ENCODE data around the gene B4GALNT4.

DNA sequence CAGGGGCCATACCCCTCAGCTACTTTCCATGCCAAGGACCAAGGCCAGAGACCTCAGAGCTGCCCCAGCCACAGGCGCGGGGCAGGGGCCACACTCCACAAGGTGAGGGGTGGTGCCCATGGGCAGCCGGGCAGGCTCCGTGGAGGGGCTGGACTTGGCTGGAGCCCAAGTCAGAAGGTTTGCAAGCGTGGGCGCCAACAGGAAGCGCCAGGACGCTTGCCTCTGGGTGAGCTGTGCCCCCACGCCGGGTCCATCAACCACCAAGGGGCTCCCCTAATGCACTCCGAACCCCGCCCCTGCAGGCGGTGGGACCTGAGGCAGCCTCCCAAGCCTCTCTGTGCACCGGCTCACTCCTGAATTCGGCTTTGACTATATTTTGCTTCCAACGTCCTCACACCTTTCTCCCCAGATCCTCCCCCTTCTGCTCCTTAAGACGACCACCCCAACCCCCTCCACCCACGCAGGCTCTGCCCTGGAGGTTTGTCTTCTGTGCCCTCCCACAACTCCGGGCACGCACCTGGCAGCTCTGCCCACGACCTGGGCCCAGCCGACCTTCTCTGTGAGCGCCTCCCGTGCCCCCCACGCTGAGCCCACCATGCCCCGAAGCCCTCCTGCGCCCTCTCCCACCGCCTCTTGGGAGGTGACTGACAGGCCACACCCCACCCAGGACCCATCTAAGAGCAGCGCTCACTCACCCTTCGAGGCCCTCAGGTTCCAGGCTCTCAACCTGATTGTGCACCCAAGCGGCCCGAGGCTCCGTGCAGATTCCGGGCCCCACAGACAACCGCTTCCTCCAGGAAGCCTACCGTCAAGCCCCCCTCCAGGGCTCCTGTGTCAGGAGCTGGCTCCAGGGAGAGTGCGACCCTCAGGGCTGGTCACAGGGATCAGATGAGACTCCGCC is 22.1 kb downstream of the B4GALNT4 start:
- TF ChIP-seq EZH2 (IDR thresholded peaks at IDR 0.05; ENCODE audit: insufficient read depth, poor library complexity, severe bottlenecking) (no peak), EZH2phosphoT487 (IDR thresholded peaks at IDR 0.05; ENCODE audit: insufficient read depth, low read depth) (no peak)
